Dermis blood vessel endothelial cell (primary cell): ENCODE measurements around the gene RTN3. TPM values are rescaled to one million over a fixed set of nuclear protein-coding genes. Genes with fewer than 3 reads are reported as not detected.
"Not testable (repeated sequence)": the region's sequence is repeated elsewhere in the genome, so short reads cannot be mapped to it uniquely, and the experiment has no call there.

ENCODE experiments used
- DNase-seq: peaks from one replicate; pipeline ENCODE4 v3.0.0; 2010
- total RNA-seq: library from RNA; depleted of rRNA; stranded (reverse); fragments of >200 nt; gene quantifications from 2 replicates; pipeline ENCODE4 v1.2.3, GENCODE V29; 2014

Gene RTN3
- total RNA-seq, 1 donor from 2014 or later, result 58.5 TPM

- peak; percentile 50 for DNase-seq
These were observed 87.9 kb downstream of the RTN3 start for GRCh38 chr11:63769042-63769713.

DNA sequence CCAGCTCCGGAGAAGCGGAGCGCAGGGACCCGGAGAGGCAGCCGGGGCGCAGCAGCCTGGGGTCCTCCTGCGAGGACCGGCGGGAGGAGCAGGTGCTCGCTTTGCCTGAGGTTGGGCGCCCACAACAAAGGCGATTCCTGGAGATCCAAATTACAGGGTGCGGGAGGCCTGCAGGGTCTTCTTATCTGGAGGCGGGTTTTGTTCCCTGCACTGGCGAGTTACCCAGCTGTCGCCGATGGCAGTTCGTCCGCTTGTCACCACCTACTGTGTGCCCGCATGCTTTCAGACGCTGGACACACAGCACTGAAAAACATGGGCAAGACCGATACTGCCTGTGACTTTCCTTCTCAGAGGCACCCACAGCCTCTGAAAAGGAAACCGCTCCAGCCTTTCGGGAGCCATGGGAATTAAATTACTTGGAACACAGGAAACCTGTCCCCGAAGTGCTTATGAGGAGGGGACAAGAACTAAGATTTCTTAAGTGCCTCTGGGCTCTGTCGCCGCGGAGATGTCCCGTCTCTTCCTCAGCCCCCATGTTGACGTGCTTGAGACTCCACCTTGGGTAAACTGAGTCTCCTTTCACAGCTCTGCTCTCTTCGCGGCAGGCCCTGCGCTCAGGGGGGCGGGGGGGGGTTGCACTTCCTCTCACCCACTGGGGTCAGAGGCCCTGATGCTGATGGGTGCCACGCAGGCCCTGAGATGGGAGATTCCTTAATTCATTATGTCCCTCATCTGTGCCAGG is 88.6 kb downstream of the RTN3 start:
- DNase-seq, result no peak

DNA sequence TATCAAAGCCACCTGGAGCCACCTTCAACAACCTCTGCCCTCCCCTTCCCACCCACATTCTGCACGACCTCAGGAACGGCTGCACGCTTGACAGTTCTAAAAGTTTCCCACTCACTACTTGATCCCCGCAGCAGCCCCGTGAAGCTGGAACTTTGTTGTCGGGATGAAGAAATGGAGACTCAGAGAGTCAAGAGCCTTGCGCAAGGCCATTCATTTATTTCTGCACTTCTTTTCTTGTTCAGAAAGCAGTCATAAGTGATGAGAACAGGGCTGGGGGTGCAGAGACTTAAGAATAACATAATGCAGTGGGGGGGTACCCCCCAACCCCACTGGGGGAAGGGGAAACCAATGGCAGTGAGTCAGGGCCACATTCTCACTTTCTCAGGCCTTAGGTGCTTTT is 89.5 kb downstream of the RTN3 start:
- DNase-seq, result no peak

DNA sequence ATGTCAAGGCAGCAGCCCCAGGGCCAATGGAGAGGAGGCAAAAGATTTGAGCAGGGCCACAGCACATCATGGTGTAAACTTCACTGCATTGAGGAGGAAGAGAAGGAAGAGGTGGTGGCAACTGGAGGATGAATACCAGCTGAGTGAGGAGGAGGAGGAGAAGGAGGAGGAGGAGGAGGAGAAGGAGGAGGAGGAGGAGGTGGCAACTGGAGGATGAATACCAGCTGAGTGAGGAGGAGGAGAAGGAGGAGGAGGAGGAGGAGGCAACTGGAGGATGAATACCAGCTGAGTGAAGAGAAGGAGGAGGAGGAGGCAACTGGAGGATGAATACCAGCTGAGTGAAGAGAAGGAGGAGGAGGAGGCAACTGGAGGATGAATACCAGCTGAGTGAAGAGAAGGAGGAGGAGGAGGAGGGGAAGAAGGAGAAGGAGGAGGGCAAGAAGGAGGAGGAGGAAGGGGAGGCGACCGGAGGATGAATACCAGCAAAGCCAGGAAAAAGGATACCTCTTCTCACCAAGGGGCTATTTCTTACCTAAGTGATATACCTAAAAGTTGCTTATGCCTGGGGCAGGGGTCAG is 90.5 kb downstream of the RTN3 start:
- not testable (repeated sequence) for DNase-seq

DNA sequence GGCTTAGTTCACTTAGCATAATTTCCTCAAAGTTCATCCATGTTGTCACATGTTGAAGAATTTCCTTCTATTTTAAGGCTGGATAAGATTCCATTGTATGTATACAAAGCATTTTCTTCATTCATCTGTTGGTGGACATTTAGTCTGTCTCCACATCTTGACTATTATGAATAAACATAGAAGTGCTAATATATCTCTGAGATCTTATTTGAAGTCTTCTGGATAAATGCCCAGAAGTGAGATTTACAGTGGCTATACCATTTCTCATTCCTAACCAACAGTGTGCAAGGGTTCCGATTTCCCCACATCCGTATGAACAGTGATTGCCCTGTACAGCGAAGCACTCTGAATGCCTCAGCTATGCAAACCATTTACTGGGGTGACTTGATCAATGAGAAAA is 93.9 kb downstream of the RTN3 start:
- DNase-seq, result no peak

DNA sequence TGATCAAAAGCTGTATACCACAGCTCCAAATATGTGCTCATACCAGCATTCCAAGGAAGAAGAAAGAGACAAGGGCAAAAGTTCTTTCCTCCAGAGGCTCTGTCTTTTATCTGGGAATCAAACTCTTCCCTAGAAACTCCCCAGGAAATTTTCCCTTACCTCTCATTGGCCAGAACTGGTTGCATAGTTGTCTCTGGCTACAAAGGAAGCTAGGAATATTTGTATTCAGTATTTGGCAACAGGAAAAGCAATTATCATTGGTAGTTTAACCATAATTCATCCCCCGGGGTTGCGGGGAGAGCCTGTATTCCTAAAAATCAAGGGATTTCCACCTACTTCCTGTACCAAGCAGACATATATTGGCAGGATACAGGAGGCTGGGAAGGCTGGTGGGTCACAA is 97.7 kb downstream of the RTN3 start:
- DNase-seq, result peak; percentile 55

- no peak for DNase-seq
These were observed 101.4 kb downstream of the RTN3 start for GRCh38 chr11:63782749-63783148.

DNA sequence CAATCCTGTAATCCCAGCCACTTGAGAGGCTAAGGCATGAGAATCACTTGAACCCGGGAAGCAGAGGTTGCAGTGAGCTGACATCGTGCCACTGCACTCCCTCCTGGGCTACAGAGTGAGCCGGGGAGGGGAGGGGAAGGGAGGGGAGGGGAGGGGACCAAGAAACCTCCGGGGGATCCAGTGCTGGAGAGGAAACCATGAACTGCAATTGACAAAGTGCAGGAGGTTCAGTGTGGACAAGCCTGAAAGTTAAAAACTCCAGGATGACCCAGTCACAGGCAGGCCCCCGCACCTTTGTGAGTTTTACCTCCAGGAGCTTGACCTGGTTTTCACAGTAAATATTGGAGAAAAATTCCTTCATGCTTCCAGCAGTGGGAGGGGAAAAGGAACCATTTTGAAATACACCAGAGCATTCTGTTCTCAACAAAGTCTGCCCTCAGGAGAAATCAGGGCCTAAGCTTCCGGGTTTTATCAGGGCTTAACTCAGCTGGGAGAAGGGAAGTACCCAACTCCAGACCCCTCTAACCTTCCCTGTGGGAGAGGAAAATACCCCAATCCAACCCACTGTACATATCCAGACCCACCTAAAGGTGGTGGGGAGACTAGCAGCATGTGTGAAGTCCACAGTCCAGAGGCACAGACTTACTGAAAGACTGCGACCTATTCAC is 102.8 kb downstream of the RTN3 start:
- DNase-seq, result no peak

DNA sequence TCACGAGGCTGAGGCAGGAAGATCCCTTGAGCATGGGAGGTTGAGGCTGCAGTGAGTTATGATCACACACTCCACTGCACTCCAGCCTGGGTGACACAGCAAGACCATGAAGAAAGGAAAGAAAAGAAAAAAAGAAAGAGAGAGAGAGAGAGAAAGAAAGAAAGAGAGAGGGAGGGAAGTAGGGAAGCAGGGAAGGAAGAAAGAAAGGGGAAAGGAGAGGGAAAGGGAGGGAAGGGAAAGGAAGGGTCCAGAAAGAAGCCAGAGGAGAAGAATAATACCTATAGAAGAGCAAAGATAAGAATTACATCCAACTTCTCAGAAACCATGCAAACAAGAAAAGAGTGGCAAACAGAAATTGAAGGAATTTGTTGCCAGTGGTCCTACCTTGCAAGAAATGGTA is 104.5 kb downstream of the RTN3 start:
- DNase-seq, result no peak

DNA sequence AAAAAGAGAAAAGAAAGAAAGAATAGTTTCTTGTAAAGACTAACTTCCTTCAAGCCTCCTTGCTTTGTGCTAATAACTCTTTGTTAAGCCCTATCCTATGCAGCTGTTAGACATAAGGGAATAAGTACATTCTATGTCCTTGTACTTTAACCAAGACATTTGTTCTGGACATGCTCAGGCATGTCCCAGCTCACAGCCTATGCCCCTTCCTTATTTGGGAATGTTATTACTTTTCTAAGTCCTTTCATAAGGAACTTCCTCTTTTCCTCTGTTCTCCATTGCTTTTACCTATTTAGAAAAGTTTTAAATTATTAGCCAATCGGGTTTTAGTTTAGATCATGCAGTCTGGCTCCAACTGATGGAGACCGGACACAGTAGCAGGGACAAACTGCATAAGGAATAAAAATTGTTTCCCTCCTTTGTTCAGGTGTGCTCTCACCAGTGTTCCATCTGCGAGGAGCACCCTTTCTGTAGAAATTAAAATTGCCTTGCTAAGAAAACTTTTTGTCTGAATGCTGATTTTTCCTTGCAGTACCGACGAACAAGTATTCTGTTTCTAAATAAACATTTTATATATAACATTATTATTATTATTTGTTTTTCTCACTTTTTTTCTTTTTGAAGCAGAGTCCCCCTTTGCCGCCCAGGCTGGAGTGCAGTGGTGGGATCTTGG is 110.3 kb downstream of the RTN3 start:
- no peak for DNase-seq

DNA sequence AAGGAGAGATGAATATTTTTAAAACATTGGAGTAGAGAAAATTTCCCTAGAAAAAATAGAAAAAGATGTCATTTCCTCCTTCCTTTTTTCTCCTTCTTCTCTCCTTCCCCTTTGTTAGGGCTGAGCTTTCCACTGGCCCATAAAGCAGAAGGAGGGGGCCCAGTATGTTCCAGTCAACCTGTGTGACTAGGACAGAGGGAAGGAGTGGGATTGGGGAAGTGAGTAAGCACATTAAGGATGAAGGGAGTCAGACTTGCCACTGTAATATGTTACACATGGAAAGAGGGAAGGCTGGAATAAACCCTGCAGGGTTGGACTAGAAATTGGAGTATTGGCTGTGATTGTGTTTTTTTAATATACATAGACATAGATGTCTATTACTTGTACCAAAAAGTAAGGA is 111.9 kb downstream of the RTN3 start:
- no peak for DNase-seq

GRCh38 chr11:63795066-63795465 is 113.8 kb downstream of the RTN3 start:
- no peak for DNase-seq

GRCh38 chr11:63800921-63801320 is 119.6 kb downstream of the RTN3 start:
- DNase-seq, result no peak

- no peak for DNase-seq
These were observed 121.5 kb downstream of the RTN3 start for GRCh38 chr11:63802637-63803414.

DNA sequence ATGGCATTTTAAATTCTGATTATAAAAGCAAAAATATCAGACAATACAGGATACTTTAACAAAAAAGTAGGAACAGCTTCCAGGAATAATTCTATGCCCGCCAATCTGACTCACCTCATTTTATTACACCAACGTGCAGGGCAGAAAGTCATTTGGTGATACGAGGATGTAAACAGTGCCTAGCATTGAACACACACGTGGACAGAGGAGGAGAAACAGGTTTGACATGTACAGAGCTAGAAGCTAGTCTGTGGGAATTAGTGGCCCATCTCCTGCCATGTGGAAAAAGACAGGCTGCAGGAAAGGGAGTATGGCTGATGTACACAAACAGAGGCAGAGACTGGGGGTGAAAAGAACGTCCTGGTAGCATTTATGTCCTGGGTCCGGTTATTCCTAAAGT is 123.0 kb downstream of the RTN3 start:
- DNase-seq, result peak; percentile 14

DNA sequence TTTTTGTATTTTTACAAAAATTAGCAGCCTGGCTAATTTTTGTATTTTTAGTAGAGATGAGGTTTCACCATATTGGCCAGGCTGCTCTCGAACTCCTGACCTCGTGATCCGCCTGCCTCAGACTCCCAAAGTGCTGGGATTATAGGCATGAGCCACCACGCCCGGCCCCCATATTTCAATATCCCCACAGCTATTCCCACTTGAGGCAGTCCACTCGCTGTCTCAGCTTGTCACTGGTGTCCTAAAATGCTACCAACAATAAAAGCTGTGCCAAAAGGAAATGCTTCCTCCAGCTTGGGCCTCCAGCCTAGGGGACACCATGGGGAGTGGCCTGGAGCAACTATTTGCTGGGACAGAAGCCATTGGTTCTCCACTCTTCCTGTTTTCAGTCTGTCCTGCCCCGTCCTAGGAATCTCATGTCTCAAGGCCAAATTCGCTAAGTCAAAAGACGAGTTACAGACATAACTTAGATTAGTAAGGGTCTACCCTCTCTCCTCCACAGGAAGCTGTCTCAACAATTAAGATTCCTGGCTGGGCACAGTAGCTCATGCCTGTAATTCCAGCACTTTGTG is 124.6 kb downstream of the RTN3 start:
- DNase-seq, result peak; percentile 46

Other genes with a start within 250 kb of the RTN3 start
- not detected in 2 replicates for gene PLAAT5, start 190.3 kb upstream of the RTN3 start, total RNA-seq
- gene LGALS12, start 175.4 kb upstream of the RTN3 start, total RNA-seq, result not detected in 2 replicates
- gene PLAAT4, start 144.7 kb upstream of the RTN3 start, total RNA-seq, result 2.3 and 10.6 TPM in 2 replicates
- gene PLAAT2, start 118.1 kb upstream of the RTN3 start, total RNA-seq, result 0.14 TPM in 1 of 2 replicates, not detected in the other
- 59.1 and 85.3 TPM in 2 replicates for gene PLAAT3, start 67.1 kb upstream of the RTN3 start, total RNA-seq
- 99.4 and 106 TPM in 2 replicates for gene ATL3, start 10.1 kb upstream of the RTN3 start, total RNA-seq
- gene ZFTA, start 87.3 kb downstream of the RTN3 start, total RNA-seq, result 25.4 and 30.1 TPM in 2 replicates
- gene SPINDOC, start 132.0 kb downstream of the RTN3 start, total RNA-seq, result 14.3 and 22.4 TPM in 2 replicates
- 12.1 and 15.1 TPM in 2 replicates for gene MARK2, start 157.6 kb downstream of the RTN3 start, total RNA-seq
- gene RCOR2, start 235.7 kb downstream of the RTN3 start, total RNA-seq, result 0.09 and 0.17 TPM in 2 replicates